Anterior cingulate cortex (tissue), 58 donors: ENCODE measurements around the gene AK9.
A peak's percentile ranks its signal among the peaks of the same experiment; 100 is the strongest.

ENCODE experiments used
- DNase-seq, 58 donors: peaks; one replicate each; lab custom pipeline; 2025; lab: John Stamatoyannopoulos, UW

AK9 gene

GRCh38 chr6:109485266-109485935, 205.6 kb downstream of the AK9 start:
- no peak for DNase-seq

- DNase-seq, result no peak
These were observed 206.9 kb downstream of the AK9 start for GRCh38 chr6:109484122-109484521.

GRCh38 chr6:109483735-109484057, 207.3 kb downstream of the AK9 start:
- no peak for DNase-seq

GRCh38 chr6:109482905-109483734, 207.9 kb downstream of the AK9 start, which contains the start of gene ZBTB24:
ZBTB24 (minus strand) TSS chr6:109483219; CDS start chr6:109482026, 1,193 bp downstream.
- DNase-seq, result peak; percentile 9 to 92 (median 83)

GRCh38 chr6:109480993-109481480, 210.0 kb downstream of the AK9 start:
- DNase-seq, result no peak

GRCh38 chr6:109478841-109479624, 212.0 kb downstream of the AK9 start:
- no peak for DNase-seq

- no peak for DNase-seq
These were observed 212.7 kb downstream of the AK9 start for GRCh38 chr6:109478222-109478805.

- no peak for DNase-seq
These were observed 213.3 kb downstream of the AK9 start for GRCh38 chr6:109477725-109478124.

- DNase-seq, result no peak
These were observed 213.8 kb downstream of the AK9 start for GRCh38 chr6:109477184-109477583.

- DNase-seq, result no peak
These were observed 215.4 kb downstream of the AK9 start for GRCh38 chr6:109475625-109476024.

- no peak for DNase-seq
These were observed 216.0 kb downstream of the AK9 start for GRCh38 chr6:109474995-109475394.

- peak in 3 of 58 donors; percentile 22 to 35 (median 28) for DNase-seq
These were observed 217.9 kb downstream of the AK9 start for GRCh38 chr6:109473120-109473519.

GRCh38 chr6:109472132-109472995, 218.6 kb downstream of the AK9 start:
- DNase-seq, result peak in 4 of 58 donors; percentile 30 to 49 (median 38)

GRCh38 chr6:109471105-109471810, 219.7 kb downstream of the AK9 start:
- DNase-seq, result no peak

- DNase-seq, result no peak
These were observed 221.3 kb downstream of the AK9 start for GRCh38 chr6:109469591-109470189.

GRCh38 chr6:109467696-109468095, 223.3 kb downstream of the AK9 start:
- no peak for DNase-seq

- DNase-seq, result no peak
These were observed 224.6 kb downstream of the AK9 start for GRCh38 chr6:109466212-109466923.

GRCh38 chr6:109465772-109466171, 225.2 kb downstream of the AK9 start:
- peak in 44 of 58 donors; percentile 24 to 87 (median 48) for DNase-seq
